GM18870 (cell line): ENCODE measurements around the gene LRFN3.
"Not testable (repeated sequence)": the region's sequence is repeated elsewhere in the genome, so short reads cannot be mapped to it uniquely, and the experiment has no call there.

Experiments
- ATAC-seq: cut with Tn5 transposase; IDR thresholded peaks from one replicate; pipeline ENCODE4 v1.9.1; 2021; ENCODE audit warnings: moderate library complexity; ENCODE audit not compliant: unreplicated experiment

The LRFN3 gene

GRCh38 chr19:35938282-35939224 lies 2.4 kb downstream of the LRFN3 start:
- no peak for ATAC-seq

GRCh38 chr19:35939307-35940077 lies 3.3 kb downstream of the LRFN3 start:
- ATAC-seq: no peak

DNA sequence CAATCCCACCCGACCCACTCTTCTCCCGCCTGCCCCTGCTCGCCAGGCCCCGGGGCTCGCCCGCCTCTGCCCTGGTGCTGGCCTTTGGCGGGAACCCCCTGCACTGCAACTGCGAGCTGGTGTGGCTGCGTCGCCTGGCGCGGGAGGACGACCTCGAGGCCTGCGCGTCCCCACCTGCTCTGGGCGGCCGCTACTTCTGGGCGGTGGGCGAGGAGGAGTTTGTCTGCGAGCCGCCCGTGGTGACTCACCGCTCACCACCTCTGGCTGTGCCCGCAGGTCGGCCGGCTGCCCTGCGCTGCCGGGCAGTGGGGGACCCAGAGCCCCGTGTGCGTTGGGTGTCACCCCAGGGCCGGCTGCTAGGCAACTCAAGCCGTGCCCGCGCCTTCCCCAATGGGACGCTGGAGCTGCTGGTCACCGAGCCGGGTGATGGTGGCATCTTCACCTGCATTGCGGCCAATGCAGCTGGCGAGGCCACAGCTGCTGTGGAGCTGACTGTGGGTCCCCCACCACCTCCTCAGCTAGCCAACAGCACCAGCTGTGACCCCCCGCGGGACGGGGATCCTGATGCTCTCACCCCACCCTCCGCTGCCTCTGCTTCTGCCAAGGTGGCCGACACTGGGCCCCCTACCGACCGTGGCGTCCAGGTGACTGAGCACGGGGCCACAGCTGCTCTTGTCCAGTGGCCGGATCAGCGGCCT lies 4.1 kb downstream of the LRFN3 start:
- no peak for ATAC-seq

DNA sequence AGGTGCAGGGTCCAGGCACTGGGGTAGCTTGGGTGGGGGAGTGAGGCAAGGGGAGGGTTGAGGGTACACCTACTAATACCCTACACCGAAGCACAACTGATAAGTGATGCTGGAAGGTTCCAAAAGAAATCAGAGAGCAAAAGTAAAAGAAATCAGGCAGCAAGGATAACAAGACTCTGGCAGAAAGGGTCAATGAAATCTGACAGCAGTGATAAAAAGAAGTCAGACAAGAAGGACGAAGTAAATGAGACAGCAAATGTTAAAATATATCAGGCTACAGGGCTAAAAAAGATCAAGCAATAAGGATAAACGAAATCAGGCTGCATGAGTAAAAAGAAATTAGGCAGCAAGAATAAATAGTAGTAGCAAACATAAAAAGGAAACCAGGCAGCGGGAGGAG lies 4.7 kb downstream of the LRFN3 start:
- no peak for ATAC-seq

- no peak for ATAC-seq
Observed at GRCh38 chr19:35942235-35942634, 6.1 kb downstream of the LRFN3 start.

- ATAC-seq: no peak
Observed at GRCh38 chr19:35943321-35944301, 7.4 kb downstream of the LRFN3 start.

GRCh38 chr19:35944556-35944955 lies 8.4 kb downstream of the LRFN3 start:
- no peak for ATAC-seq

DNA sequence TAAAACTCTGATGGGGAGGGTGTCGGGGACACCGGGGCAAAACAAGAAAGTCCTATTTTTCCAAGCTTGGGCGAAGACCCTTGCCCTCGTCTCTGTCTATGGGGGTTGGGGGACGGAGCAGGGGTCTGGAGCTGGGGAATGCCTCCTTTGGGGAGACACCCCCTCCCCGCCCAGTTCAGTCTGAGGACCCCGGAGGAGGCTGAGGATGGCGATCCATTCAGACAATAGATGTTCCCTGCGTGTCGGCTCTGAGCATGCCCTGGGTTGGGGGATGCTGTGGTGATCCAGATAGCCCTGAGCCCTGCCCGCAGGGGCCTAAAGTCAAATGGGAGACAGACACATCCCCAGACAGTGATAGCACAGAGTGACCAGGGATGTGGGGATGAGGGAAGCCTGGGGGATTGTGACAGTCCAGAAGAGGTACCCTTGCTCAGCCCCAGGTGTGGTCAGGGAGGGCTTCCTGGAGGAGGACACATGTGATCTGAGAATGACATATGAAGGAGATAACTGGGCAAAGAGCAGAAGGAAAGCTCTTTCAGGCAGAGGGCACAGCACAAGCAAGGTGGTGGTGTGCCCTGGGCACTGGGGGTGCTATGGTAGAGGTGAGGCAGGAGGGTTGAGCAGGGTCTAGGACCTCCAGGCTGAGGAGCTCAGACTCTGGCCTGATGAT lies 9.1 kb downstream of the LRFN3 start:
- ATAC-seq: no peak

GRCh38 chr19:35946203-35946602 lies 10.0 kb downstream of the LRFN3 start:
- no peak for ATAC-seq

DNA sequence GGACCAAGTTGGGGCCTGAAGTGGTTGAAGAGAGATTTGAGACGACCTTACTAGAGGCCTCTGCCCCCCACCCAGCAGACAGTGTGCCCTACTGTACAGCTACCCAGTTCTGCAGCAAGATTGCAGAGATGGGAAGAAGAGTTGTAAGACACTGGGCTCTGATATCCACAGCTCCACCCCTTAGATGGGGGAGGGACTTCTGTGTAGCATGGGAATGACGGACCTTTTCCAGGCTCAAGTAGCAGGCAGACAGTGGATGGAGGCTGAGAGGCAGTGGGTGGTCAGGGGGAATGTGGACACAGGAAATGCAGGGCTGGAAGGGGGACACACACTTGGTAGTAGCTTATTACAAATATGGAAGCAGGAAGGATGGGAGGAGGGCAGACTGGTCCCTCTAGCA lies 13.0 kb downstream of the LRFN3 start:
- no peak for ATAC-seq

DNA sequence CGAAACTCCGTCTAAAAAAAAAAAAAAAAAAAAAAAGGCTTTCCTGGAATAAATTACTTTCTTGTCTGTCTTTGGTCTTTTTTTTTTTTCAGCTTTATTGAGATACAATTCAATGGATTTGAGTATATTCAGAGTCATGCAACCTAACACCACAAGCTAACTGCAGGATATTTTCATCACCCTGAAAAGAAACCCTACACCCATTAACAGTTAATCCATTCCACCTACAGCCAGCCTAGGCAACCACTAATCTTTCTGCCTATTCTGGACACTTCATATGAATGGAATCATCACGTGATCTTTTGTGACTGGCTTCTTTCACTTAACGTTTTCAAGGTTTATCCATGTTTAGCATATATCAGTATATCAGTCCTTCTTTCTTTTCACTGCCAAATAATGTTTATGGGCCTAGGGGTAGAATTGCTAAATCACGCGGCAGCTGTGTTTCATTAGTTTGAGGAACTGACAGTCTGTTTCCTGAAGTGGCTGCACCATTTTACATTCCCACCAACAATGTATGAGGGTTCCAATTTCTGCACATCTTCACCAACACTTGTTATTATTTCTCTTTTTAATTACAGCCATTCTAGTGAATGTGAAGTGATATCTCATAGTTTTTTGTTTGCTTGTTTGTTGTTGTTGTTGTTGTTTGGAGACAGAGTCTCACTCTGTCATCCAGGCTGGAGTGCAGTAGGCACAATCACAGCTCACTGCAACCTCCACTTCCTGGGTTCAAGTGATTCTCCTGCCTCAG lies 19.9 kb downstream of the LRFN3 start:
- ATAC-seq: no peak

GRCh38 chr19:35957411-35957810 lies 21.2 kb downstream of the LRFN3 start:
- not testable (repeated sequence) for ATAC-seq

GRCh38 chr19:35958660-35959039 lies 22.5 kb downstream of the LRFN3 start:
- ATAC-seq: no peak

DNA sequence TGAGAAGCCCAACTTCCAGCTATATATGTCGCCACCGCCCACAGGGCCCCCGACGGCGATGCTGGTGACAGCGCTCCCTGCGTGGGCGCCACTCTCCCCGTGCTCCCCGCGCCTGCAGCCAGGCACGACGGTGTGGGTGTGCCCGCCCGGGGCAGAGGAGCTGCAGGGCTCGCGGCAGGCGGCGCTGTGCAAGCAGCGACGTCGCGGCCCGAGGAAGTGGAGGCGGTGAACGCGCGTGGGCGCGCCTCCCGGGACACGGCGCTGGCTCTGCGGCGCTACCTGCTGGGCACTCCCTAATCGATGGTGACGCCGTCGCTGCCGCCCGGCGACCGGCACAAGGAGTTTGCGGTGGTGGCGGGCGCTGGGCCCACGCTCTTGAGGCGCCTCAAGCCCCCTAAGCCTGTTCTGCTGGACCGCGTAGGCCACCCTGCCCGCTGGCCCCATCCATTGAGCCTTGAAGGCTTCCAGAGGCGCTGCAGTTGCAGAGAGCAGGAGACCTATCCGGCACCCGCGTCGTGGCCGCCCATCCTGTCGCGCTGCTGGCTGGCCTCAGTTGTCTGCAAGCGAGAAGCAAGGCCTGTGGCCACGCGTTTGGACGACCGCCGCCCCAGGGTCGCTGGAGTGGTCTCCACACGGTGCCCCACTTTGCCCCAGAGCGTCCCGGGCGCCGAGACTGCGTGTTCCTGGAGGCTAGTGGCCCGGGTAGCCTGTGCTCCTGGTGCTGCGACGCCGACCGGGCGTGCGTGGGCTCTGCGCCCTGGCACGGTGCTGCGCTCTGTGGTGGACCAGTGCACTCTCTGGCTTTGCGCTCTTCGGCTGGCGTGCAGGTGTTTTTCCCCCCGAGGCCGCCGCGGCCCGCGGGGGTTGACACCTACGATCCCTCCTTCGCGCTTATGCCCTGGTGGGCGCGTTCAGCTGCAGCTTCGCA lies 23.1 kb downstream of the LRFN3 start:
- no peak for ATAC-seq

- ATAC-seq: no peak
Observed at GRCh38 chr19:35959968-35960320, 23.8 kb downstream of the LRFN3 start.

DNA sequence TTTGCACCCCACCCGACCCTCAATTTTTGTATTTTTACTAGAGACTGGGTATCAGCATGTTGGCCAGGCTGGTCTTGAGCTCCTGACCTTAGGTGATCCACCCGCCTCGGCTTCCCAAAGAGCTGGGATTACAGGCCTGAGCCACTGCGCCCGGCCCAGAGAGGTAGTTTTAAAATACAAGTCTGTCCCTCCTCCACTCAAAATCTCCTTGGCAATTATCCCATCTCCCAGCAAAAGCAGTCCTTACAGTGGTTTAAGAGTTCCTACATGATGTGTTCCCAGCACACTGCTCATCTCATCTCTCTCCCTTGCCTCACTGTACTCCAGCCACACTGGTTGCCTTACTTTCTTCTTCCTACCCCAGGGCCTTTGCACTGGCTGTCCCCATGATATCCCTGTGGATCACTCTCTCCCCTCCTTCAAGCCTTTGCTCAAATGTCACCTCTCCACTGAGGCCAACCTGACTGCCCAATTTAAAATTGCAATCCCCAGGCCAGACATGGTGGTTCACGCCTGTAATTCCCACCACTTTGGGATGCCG lies 24.3 kb downstream of the LRFN3 start:
- ATAC-seq: no peak

- ATAC-seq: no peak
Observed at GRCh38 chr19:35963514-35963913, 27.3 kb downstream of the LRFN3 start.

DNA sequence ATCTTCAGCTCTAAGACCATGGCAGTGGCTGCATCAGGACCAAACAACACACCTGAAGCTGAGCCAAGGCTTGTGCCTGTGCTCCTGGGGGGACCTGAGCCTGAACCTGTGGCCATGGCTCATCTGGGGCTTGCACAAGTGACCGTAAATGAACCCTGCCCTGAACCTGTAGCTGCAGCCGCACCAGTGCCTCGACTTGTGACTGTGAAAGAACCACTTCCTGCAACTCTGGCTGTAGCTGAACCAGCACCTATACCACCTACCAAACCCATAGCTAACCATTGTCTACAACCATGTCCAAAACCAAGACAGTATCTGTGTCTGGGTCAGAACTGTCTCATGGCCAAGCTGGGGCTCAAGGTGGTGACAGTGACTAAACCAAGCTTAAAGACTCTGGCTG lies 30.6 kb downstream of the LRFN3 start:
- no peak for ATAC-seq
